Renal pelvis (tissue), 4 donors: Measurements from ENCODE around the gene VAMP7. TPM values are rescaled to one million over a fixed set of nuclear protein-coding genes. Genes with fewer than 3 reads are reported as not detected.
"Not testable (repeated sequence)": the region's sequence is repeated elsewhere in the genome, so short reads cannot be mapped to it uniquely, and the experiment has no call there.

Experiments used
- DNase-seq: peaks from one replicate; pipeline ENCODE4 v3.0.0-alpha.2; 2013
- polyA plus RNA-seq, 3 donors: library from polyadenylated mRNA; unstranded; fragments of 120-200 nt; gene quantifications; one replicate each; pipeline ENCODE4 v1.2.1, GENCODE V29; 2013; ENCODE audit not compliant: insufficient read length in 3 of 3

VAMP7 gene
- polyA plus RNA-seq, 3 donors = 40.5 to 43.2 (median 42.2) TPM

- not testable (repeated sequence) for DNase-seq
These were observed 90.5 kb downstream of the VAMP7 start for GRCh38 chrX:155971658-155972057.

DNA sequence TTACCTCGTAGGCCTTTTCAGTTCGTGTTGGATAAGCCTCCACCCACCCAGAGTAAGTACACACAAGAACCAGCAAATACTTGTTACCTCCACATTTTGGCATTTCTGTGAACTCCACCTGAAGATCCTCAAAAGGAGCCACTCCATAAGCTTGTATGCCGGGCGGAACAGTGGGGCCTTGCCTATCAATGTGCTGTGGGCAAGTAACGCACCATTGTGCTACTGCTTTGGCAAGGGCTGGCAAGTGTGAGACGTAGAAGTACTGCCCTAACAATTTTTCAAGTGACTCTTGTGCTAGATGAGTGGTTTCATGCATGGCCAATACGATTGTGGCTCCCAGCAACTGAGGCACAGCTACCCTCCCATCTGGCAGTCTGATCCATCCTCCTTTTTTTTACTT, 91.1 kb downstream of the VAMP7 start:
- DNase-seq = not testable (repeated sequence)

DNA sequence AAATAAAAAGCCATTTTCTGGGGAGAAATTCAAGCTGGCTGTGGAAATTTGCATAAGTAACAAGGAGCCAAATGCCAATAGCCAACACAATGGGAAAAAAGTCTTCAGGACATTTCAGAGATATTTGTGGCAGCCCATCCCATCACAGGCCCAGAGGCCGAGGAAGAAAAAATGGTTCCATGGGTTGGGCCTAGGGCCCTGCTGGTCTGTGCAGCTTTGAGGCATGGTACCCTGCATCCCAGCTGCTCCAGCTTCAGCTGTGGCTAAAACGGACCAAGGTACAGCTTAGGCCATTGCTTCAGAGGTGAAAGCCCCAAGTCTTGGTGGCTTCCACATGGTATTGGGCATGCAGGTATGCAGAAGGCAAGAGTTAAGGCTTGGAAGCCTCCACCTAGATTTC, 102.2 kb downstream of the VAMP7 start:
- DNase-seq = no peak

DNA sequence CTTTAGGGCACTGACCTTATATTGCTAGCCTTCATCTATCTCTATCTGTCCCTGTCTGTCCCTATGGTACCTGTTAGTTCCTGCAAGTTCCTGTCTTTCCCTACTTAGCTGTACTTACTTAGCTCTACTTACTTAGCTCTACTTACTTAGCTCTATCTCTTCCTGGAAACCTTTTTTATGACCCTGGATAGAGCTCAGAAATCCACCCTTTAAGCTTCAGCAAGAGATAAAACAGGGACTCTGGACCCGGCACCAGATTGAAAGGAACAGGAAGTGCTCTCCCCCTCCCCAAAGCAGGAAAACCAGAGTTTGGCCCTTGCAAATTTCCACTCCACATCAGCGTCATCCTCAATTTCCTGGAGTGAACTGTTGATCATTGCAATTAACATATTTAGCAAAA, 104.1 kb downstream of the VAMP7 start:
- DNase-seq = no peak

GRCh38 chrX:155986995-155987394, 105.8 kb downstream of the VAMP7 start:
- DNase-seq = not testable (repeated sequence)

DNA sequence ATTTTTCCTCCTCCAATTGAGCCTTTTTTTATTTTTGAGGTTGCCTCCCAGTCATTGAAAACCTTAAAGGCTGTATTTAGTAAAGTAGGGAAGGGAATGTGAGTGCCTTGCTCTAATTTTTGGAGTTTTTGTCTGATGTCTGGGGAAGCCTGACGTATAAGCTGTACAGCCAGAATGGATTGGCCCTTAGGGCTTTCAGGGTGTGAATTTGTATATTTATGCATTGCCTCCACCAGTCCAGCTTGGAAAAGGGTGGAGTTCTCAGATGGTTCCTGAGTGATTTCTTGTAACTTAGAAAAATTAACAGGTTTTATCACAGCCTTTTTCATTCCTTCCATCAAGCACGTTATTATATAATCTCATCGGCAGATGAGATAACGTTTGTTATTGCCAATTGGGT, 107.7 kb downstream of the VAMP7 start:
- no peak for DNase-seq

Other genes starting within 250 kb of the VAMP7 start
- gene IL9R, start 116.4 kb downstream of the VAMP7 start, polyA plus RNA-seq = under 1 TPM in 2 of 3 donors, not detected in 1; 0.16 to 0.30 TPM